ENCODE data around the gene SND1. TPM values are rescaled to one million over a fixed set of nuclear protein-coding genes. Genes with fewer than 3 reads are reported as not detected.

Gene SND1
- total and polyA plus RNA-seq, 12 donors, result 58.9 to 266 (median 132) TPM

DNA sequence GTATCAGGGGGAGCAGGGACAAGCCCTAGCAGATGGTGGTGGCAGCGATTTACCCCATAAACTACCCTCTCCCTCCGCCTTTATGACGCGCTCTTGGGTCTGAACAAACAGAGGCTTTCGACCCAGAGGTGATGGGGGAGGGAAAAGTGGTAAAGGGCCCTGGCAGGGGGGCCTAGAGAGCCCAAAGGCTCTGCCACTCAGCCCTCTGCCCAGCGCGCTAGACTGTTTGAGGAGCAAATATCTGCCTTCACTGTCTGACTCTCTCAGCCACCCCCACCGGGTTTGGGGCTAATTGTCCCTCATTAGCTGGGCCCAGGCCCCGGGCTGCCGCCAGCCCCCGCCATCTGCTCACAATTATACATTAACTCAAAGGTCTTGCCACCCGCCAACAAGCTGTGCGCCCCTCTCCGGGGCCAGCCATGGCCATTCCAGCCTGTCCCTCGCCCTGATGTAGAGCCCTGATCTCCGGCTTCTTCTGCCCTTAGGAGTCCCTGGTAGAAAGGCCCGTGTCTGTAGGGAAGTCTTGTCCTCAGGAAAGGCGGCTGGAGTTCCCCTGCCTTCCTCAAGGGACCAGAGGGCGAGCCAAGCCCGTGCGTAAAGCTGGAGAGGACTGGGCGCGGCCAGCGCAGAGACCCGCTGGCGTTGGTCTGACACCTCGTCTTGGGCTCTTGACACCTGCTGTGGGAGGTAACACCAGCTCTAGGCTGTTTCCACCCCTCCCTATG is 32.2 kb upstream of the SND1 start:
- no peak overlapping the region for H3K27ac ChIP-seq

GRCh38 chr7:127620406-127621233 is 31.4 kb upstream of the SND1 start:
- H3K4me3 ChIP-seq, result no peak overlapping the region
- no peak for DNase-seq
- intact Hi-C loops (cut with DNase I), result no loop called here
- H3K27ac ChIP-seq, result no peak overlapping the region
- no peaks in the 10 kb centered on the region for H3K4me1 ChIP-seq (replicated peaks in 1 of 2)
- no peak for TF ChIP-seq CTCF (IDR thresholded peaks at IDR 0.05)
- no peak for TF ChIP-seq POLR2A (IDR thresholded peaks at IDR 0.05)
- no peaks in the 10 kb centered on the region for H3K36me3 ChIP-seq (replicated peaks in 1 of 2)
- H3K27me3 ChIP-seq, result peaks cover 27% of the 10 kb centered on the region
- H3K9me3 ChIP-seq (replicated peaks in 1 of 3), result no peaks in the 10 kb centered on the region
- 1 to 4% (median 2%) methylated on average over 22 to 24 of the region's 24 CpGs for WGBS, 4 donors

More for the DNA sequence above, 32.2 kb upstream of the SND1 start:
- DNase-seq, result no peak
- no peak overlapping the region for H3K4me3 ChIP-seq
- no peaks in the 10 kb centered on the region for H3K9me3 ChIP-seq (replicated peaks in 1 of 3)
- intact Hi-C loops (cut with DNase I), result no loop called here
- H3K4me1 ChIP-seq (replicated peaks in 1 of 2), result no peaks in the 10 kb centered on the region
- peaks cover 27% of the 10 kb centered on the region for H3K27me3 ChIP-seq
- no peaks in the 10 kb centered on the region for H3K36me3 ChIP-seq (replicated peaks in 1 of 2)
- TF ChIP-seq POLR2A (IDR thresholded peaks at IDR 0.05) (no peak), CTCF (IDR thresholded peaks at IDR 0.05) (no peak)
- 5 to 39% (median 8%) methylated on average over 7 to 27 of the region's 27 CpGs for WGBS, 4 donors

DNA sequence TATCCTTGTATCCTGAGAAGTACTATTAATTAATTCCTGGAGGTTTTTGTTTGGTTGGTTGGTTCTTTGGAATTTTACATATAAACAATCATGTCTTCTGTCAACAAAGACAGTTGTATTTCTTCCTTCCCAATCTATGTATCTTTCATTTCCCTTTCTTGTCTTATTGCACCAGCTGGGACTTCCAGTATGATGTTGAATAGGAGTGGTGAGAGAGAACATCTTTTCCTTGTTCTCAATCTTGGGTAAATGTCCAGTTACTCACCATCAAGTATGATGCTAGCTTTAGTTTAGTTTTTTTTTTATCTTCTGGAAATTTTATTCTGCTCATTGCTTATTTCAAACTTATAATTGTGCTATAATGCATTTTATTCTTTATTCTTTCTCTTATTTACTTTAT is 26.7 kb upstream of the SND1 start:
- DNase-seq, result no peak
- Histone ChIP-seq H3K36me3 (replicated peaks in 1 of 2) (no peaks in the 10 kb centered on the region), H3K4me3 (no peak overlapping the region), H3K9me3 (replicated peaks in 1 of 3) (no peaks in the 10 kb centered on the region), H3K27ac (no peak overlapping the region), H3K4me1 (replicated peaks in 1 of 2) (no peaks in the 10 kb centered on the region), H3K27me3 (peaks cover 12% of the 10 kb centered on the region)
- TF ChIP-seq CTCF (IDR thresholded peaks at IDR 0.05) (no peak), POLR2A (IDR thresholded peaks at IDR 0.05) (no peak)
- intact Hi-C loops (cut with DNase I), result no loop called here

DNA sequence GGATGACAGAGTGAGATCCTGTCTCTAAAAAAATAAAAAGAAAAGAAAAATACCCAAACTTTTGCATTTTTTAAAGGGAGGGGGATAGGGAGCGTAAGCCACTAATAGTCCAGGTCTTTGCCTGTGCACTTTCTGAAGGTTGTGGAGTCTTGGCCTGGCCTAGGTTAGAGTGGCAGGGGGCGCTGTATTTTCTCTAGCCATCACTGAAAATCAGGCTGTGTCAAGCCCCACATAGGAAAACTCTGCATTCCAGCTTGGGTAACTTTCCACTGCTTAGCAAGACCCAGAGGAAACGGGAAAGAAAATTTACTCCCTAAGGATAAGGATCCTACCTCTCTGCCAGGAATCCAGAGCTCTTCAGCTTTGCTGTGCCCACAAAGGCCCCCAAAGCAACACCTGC is 23.5 kb upstream of the SND1 start:
- H3K4me3 ChIP-seq, result no peak overlapping the region
- H3K4me1 ChIP-seq (replicated peaks in 1 of 2), result no peaks in the 10 kb centered on the region
- peaks cover 10% of the 10 kb centered on the region for H3K27me3 ChIP-seq
- no peak for DNase-seq
- H3K9me3 ChIP-seq (replicated peaks in 1 of 3), result no peaks in the 10 kb centered on the region
- 53 to 78% (median 73%) methylated on average over 3 of the region's 3 CpGs for WGBS, 4 donors
- TF ChIP-seq CTCF (IDR thresholded peaks at IDR 0.05) (no peak), POLR2A (IDR thresholded peaks at IDR 0.05) (no peak)
- H3K27ac ChIP-seq, result no peak overlapping the region
- intact Hi-C loops (cut with DNase I), result no loop called here
- no peaks in the 10 kb centered on the region for H3K36me3 ChIP-seq (replicated peaks in 1 of 2)
